CD8-positive, alpha-beta memory T cell (primary cell): ENCODE data around the gene CDH15. TPM values are rescaled to one million over a fixed set of nuclear protein-coding genes. Genes with fewer than 3 reads are reported as not detected.
A peak's percentile ranks its signal among the peaks of the same experiment; 100 is the strongest.

Experiments used
- CTCF ChIA-PET: fragments of 350-600 bp; sonication (Branson Sonifier 250); formaldehyde crosslinking; loops from one replicate; lab custom pipeline; 2021; ENCODE audit warnings: antibody characterized with exemption; lab: Charles Lee
- POLR2A ChIA-PET: fragments of 350-600 bp; sonication (Branson Sonifier 250); formaldehyde crosslinking; loops from one replicate; lab custom pipeline; 2021; ENCODE audit warnings: antibody characterized with exemption; lab: Charles Lee
- DNase-seq, 5 donors: peaks; one replicate each; pipeline versions ENCODE4 v3.0.0 to v3.0.0-alpha.2; 2020 to 2022; ENCODE audit warnings: mixed read lengths in 1 of 5
- H3K27ac ChIP-seq: one replicate; pipeline ENCODE4 v1.7.0; 2013; ENCODE audit warnings: low read depth, mild to moderate bottlenecking, low read length, moderate library complexity
- H3K27me3 ChIP-seq: 2 replicates; pipeline ENCODE4 v1.7.0; 2013; ENCODE audit warnings: low read length, mild to moderate bottlenecking; ENCODE audit not compliant: insufficient read depth, poor library complexity, severe bottlenecking
- H3K36me3 ChIP-seq: 2 replicates; pipeline ENCODE4 v1.7.0; 2013; ENCODE audit warnings: mild to moderate bottlenecking, low read length, moderate library complexity; ENCODE audit not compliant: insufficient read depth
- H3K4me1 ChIP-seq: 2 replicates; pipeline ENCODE4 v1.7.0; 2013; ENCODE audit warnings: mild to moderate bottlenecking, low read length, moderate library complexity; ENCODE audit not compliant: insufficient read depth
- H3K4me3 ChIP-seq: 2 replicates; pipeline ENCODE4 v1.7.0; 2013; ENCODE audit warnings: mild to moderate bottlenecking, low read length
- H3K9me3 ChIP-seq: 2 replicates; pipeline ENCODE4 v1.7.0; 2013; ENCODE audit warnings: mild to moderate bottlenecking, low read length
- H3K27ac Mint-ChIP-seq, 8 donors: one replicate each; pipeline ENCODE4 v1.8.0; 2020 to 2021; ENCODE audit warnings: mixed read lengths in 8 of 8, mild to moderate bottlenecking in 6 of 8, inconsistent platforms in 3 of 8, moderate library complexity in 3 of 8
- H3K27me3 Mint-ChIP-seq, 2 donors: one replicate each; pipeline ENCODE4 v1.8.0; 2020 to 2021; ENCODE audit warnings: mixed read lengths in 2 of 2, mild to moderate bottlenecking in 1 of 2, moderate library complexity in 1 of 2
- H3K36me3 Mint-ChIP-seq, 3 donors: one replicate each; pipeline ENCODE4 v1.8.0; 2020 to 2021; ENCODE audit warnings: mixed read lengths in 3 of 3, inconsistent platforms in 1 of 3, mild to moderate bottlenecking in 1 of 3
- H3K4me1 Mint-ChIP-seq, 3 donors: one replicate each; pipeline ENCODE4 v1.8.0; 2020 to 2021; ENCODE audit warnings: mixed read lengths in 3 of 3, inconsistent platforms in 1 of 3, mild to moderate bottlenecking in 1 of 3
- H3K4me3 Mint-ChIP-seq, 7 donors: one replicate each; pipeline ENCODE4 v1.8.0; 2020 to 2021; ENCODE audit warnings: mixed read lengths in 7 of 7, mild to moderate bottlenecking in 6 of 7, moderate library complexity in 4 of 7, inconsistent platforms in 2 of 7
- H3K9me3 Mint-ChIP-seq, 5 donors: one replicate each; pipeline ENCODE4 v1.8.0; 2020 to 2022; ENCODE audit warnings: mixed read lengths in 5 of 5, mild to moderate bottlenecking in 3 of 5, moderate library complexity in 2 of 5, inconsistent platforms in 1 of 5
- polyA plus RNA-seq: library from polyadenylated mRNA; unstranded; fragments of 300-500 nt; fragmentation: Illumina TruSeq; gene quantifications from one replicate; pipeline ENCODE4 v1.2.3, GENCODE V29; 2021
- total RNA-seq, 2 experiments: library from RNA; stranded (reverse); gene quantifications; one replicate each; pipeline ENCODE4 v1.2.3, GENCODE V29; 2021

Gene CDH15
- total and polyA plus RNA-seq, 3 experiments from 2014 or later, result not detected

GRCh38 chr16:89138513-89138795 lies 33.1 kb upstream of the CDH15 start:
- Histone ChIP-seq H3K36me3 (peaks cover 15% of the 10 kb centered on the region), H3K9me3 (no peaks in the 10 kb centered on the region), H3K4me1 (no peaks in the 10 kb centered on the region), H3K27me3 (no peaks in the 10 kb centered on the region), H3K27ac (no peak overlapping the region), H3K4me3 (no peak overlapping the region)
- H3K36me3 Mint-ChIP-seq, result peaks cover 4 to 61% (median 7%) of the 10 kb centered on the region in 3 donors
- POLR2A ChIA-PET, result no interaction called here
- CTCF ChIA-PET, result no interaction called here
- H3K27ac Mint-ChIP-seq, result peak overlapping the region in 1 of 8 donors; percentile 26
- H3K4me3 Mint-ChIP-seq, result no peak overlapping the region
- peaks cover 0 to 3% (median 0%) of the 10 kb centered on the region in 3 donors for H3K4me1 Mint-ChIP-seq
- H3K9me3 Mint-ChIP-seq, result no peaks in the 10 kb centered on the region
- DNase-seq, result peak in 1 of 5 donors; percentile 36
- no peaks in the 10 kb centered on the region for H3K27me3 Mint-ChIP-seq

DNA sequence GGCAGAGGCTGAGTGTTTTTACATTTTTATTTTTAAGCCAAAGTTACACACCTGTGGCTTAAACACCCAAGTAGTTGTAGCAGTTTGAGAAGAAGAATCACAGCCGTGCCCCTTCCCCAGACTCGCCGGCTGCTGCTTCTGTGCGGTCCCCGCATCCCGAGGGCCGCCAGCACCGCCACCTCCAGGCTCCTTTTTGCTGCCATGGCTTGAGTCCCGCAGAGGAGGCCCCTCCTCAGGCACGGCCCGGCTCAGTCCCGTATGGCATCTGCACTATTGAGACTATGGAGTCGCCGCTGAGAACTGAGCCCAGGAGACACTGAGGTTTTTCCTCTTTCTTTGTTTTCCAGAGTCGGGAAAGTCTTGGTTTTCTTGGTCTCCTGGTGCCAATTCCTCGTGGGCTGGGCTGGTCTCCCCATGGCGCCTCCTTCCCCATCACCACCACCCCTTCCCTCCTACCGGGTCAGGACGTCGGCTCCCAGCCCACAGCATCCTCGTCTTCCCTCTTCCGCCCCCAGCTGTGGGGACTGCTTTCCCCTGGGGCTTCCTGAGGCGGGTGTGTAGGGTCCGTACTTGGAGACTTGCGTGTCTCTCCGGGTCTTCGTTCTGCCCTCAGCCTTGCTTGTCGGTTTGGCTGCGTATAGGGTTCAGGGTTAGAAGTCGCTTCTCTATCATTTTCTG lies 32.6 kb upstream of the CDH15 start:
- Mint-ChIP-seq H3K27ac (peak overlapping the region in 1 of 8 donors; percentile 26), H3K27me3 (no peaks in the 10 kb centered on the region), H3K36me3 (peaks cover 4 to 59% (median 7%) of the 10 kb centered on the region in 3 donors), H3K4me3 (no peak overlapping the region), H3K4me1 (peaks cover 0 to 3% (median 0%) of the 10 kb centered on the region in 3 donors), H3K9me3 (no peaks in the 10 kb centered on the region)
- Histone ChIP-seq H3K9me3 (no peaks in the 10 kb centered on the region), H3K27ac (no peak overlapping the region), H3K4me3 (no peak overlapping the region), H3K4me1 (no peaks in the 10 kb centered on the region), H3K36me3 (peaks cover 11% of the 10 kb centered on the region), H3K27me3 (no peaks in the 10 kb centered on the region)
- peak in 1 of 5 donors; percentile 35 for DNase-seq
- CTCF ChIA-PET, result no interaction called here
- POLR2A ChIA-PET, result no interaction called here

- no peaks in the 10 kb centered on the region for H3K9me3 ChIP-seq
- no peak overlapping the region for H3K4me3 ChIP-seq
- Mint-ChIP-seq H3K27ac (no peak overlapping the region), H3K4me1 (peaks cover 0 to 2% (median 0%) of the 10 kb centered on the region in 3 donors), H3K36me3 (peaks cover under 1 to 57% (median under 1%) of the 10 kb centered on the region in 3 donors), H3K9me3 (no peaks in the 10 kb centered on the region), H3K4me3 (no peak overlapping the region), H3K27me3 (no peaks in the 10 kb centered on the region)
- no peaks in the 10 kb centered on the region for H3K4me1 ChIP-seq
- ChIA-PET CTCF (no interaction called here), POLR2A (no interaction called here)
- no peak overlapping the region for H3K27ac ChIP-seq
- peaks cover 7% of the 10 kb centered on the region for H3K36me3 ChIP-seq
- H3K27me3 ChIP-seq, result no peaks in the 10 kb centered on the region
- peak in 1 of 5 donors; percentile 15 for DNase-seq
Measured at GRCh38 chr16:89139907-89140361, 31.6 kb upstream of the CDH15 start.

DNA sequence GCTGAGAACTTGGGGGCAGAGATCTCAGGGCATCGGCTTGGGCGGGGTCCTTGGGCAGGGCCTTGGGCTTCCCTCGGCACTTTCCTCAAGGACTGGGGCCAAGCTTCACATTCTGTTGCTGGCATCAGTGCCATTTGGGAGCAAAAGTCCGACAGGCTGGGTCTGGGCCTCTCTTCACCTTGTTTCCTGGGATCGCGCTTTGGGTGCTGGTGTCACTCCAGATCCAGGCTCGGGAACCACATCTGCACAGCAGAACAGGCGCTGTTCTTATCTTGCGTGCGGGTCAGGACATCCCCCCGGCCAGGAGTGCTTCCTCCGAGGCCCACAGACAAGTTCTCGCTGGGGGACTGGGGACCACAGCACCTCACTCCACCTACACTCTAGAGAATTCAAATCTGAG lies 31.1 kb upstream of the CDH15 start:
- no peak overlapping the region for H3K4me3 Mint-ChIP-seq
- Histone ChIP-seq H3K9me3 (no peaks in the 10 kb centered on the region), H3K27ac (no peak overlapping the region), H3K36me3 (peaks cover 7% of the 10 kb centered on the region), H3K4me3 (no peak overlapping the region), H3K27me3 (no peaks in the 10 kb centered on the region), H3K4me1 (no peaks in the 10 kb centered on the region)
- no peaks in the 10 kb centered on the region for H3K27me3 Mint-ChIP-seq
- H3K4me1 Mint-ChIP-seq, result peaks cover 0 to 2% (median 0%) of the 10 kb centered on the region in 3 donors
- peaks cover 0 to 56% (median 0%) of the 10 kb centered on the region in 3 donors for H3K36me3 Mint-ChIP-seq
- no peaks in the 10 kb centered on the region for H3K9me3 Mint-ChIP-seq
- POLR2A ChIA-PET, result no interaction called here
- peak in 1 of 5 donors; percentile 33 for DNase-seq
- CTCF ChIA-PET, result no interaction called here
- H3K27ac Mint-ChIP-seq, result no peak overlapping the region

DNA sequence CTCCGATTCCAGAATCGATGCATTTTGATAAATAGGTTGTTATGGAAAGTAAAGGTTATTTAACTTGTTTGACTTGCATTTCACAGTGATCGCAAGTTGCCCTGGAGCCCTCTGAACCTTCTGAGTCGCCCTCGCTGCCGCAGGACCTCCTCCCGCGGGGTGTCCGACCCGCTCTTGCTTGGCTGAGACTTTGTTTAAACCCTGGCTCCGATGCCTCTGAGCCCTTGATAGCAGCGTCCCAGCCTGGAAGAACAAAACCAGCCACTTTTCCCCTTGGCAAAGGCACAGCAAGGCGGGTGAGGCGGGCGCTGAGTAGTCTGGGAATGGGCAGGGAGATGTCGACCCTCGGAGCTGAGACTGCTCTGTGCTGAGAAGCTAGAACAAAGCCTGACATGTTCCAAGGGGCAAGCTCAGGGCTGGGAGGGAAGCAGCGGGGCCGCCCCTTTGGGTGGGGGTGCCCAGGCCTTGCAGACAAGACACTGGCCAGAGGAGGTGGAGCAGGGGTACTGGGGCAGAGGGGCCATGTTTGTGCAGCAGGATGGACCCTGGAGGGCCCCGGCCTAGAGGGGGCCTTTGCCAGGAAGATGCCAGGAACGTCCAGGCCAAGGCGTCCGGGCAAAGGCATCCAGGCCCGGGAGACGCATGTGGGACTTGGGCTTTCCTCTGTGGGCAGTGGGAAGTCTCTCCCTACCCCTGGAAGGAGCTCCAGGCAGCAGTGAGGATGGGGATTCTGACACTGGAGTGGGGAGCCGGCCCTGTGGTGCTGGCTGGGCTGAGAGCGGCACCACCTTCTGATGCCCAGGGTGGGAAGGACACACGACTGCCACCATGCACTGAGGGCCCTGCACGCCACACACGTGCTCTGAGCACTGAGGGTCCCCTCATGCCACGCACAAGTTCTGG lies 30.3 kb upstream of the CDH15 start:
- peaks cover 7% of the 10 kb centered on the region for H3K36me3 ChIP-seq

DNA sequence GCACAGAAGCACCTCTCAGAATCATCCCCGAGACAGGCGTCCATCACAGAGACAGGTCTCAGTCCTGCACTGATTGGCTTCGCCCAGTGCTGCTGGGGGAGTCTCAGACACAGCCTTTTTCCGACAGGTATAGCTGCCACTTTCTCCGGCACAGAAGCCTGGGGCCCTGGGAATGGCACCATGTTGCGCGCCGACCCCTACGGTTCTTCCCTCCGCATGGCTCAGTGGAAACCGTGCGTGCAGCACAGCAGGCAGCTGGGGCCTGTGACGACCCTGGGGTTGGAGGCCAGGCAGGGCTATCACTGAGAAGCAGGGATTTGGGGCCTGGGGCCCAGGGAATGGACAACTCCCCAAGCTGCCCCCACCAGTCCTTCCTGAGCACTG lies 29.7 kb upstream of the CDH15 start:
- H3K9me3 Mint-ChIP-seq, result no peaks in the 10 kb centered on the region
- H3K27me3 Mint-ChIP-seq, result no peaks in the 10 kb centered on the region
- no peaks in the 10 kb centered on the region for H3K4me1 Mint-ChIP-seq
- DNase-seq, result peak in 1 of 5 donors; percentile 30
- POLR2A ChIA-PET, result no interaction called here
- no peaks in the 10 kb centered on the region for H3K9me3 ChIP-seq
- no peak overlapping the region for H3K27ac ChIP-seq
- no peak overlapping the region for H3K27ac Mint-ChIP-seq
- no peak overlapping the region for H3K4me3 ChIP-seq
- H3K36me3 Mint-ChIP-seq, result peaks cover 0 to 58% (median 3%) of the 10 kb centered on the region in 3 donors
- no peaks in the 10 kb centered on the region for H3K27me3 ChIP-seq
- H3K4me3 Mint-ChIP-seq, result no peak overlapping the region
- no peaks in the 10 kb centered on the region for H3K4me1 ChIP-seq
- peaks cover 2% of the 10 kb centered on the region for H3K36me3 ChIP-seq
- CTCF ChIA-PET, result no interaction called here

More for the DNA sequence above, 30.3 kb upstream of the CDH15 start:
- Histone ChIP-seq H3K9me3 (no peaks in the 10 kb centered on the region), H3K4me3 (no peak overlapping the region), H3K27me3 (no peaks in the 10 kb centered on the region), H3K4me1 (no peaks in the 10 kb centered on the region), H3K27ac (no peak overlapping the region)
- POLR2A ChIA-PET, result no interaction called here
- Mint-ChIP-seq H3K9me3 (no peaks in the 10 kb centered on the region), H3K4me3 (no peak overlapping the region), H3K27ac (peak overlapping the region in 2 of 8 donors; percentile 26 to 47), H3K36me3 (peaks cover 0 to 56% (median 0%) of the 10 kb centered on the region in 3 donors), H3K27me3 (no peaks in the 10 kb centered on the region), H3K4me1 (no peaks in the 10 kb centered on the region)
- peak in 1 of 5 donors; percentile 43 for DNase-seq
- CTCF ChIA-PET, result no interaction called here

DNA sequence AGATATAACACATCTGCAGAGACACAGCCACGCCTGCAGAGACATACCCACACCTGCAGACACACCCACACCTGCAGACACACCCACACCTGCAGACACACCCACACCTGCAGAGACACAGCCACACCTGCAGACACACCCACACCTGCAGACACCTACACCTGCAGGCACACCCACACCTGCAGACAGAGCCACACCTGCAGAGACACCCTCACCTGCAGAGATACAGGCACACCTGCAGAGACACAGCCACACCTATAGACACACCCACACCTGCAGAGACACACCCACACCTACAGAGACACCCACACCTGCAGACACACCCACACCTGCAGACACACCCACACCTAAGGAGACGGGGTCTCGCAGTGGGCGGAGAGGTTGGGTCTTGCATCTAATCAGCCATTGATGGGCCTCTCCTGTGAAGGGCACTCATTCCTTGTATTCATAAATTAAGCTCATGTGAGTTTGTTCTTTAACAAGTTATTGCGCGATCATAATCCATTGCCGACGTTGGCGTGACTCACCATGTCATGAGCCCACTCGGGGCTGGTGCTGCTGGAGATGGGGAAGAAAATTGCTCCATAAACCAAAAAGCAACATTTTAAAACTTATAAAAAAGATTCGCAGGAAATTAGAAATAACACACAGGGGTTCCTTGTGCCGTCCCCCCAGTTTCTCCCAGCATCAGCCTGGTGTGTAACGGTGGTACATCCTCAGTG lies 28.9 kb upstream of the CDH15 start:
- H3K27ac Mint-ChIP-seq, result no peak overlapping the region
- CTCF ChIA-PET, result no interaction called here
- POLR2A ChIA-PET, result no interaction called here
- no peak overlapping the region for H3K4me3 ChIP-seq
- no peaks in the 10 kb centered on the region for H3K4me1 Mint-ChIP-seq
- no peaks in the 10 kb centered on the region for H3K9me3 ChIP-seq
- peaks cover 0 to 56% (median 4%) of the 10 kb centered on the region in 3 donors for H3K36me3 Mint-ChIP-seq
- no peak overlapping the region for H3K27ac ChIP-seq
- H3K4me3 Mint-ChIP-seq, result no peak overlapping the region
- no peaks in the 10 kb centered on the region for H3K27me3 Mint-ChIP-seq
- no peaks in the 10 kb centered on the region for H3K4me1 ChIP-seq
- H3K9me3 Mint-ChIP-seq, result no peaks in the 10 kb centered on the region
- DNase-seq, result peak in 1 of 5 donors; percentile 25
- no peaks in the 10 kb centered on the region for H3K36me3 ChIP-seq
- H3K27me3 ChIP-seq, result no peaks in the 10 kb centered on the region
